OCI-LY1 (cell line): ENCODE data around the gene CALHM1.

ENCODE experiments used
- H2AFZ ChIP-seq: fragments of 200-600 bp; sonication (generic), shearing (Covaris generic); 2 replicates; pipeline ENCODE4 v1.6.0; 2014; ENCODE audit warnings: antibody characterized with exemption, mild to moderate bottlenecking, low read length
- H3F3A ChIP-seq: fragments of 200-600 bp; sonication (generic), shearing (Covaris generic); 2 replicates; pipeline ENCODE4 v1.6.0; 2014; ENCODE audit warnings: mild to moderate bottlenecking, antibody characterized with exemption, low read length, moderate library complexity; ENCODE audit not compliant: insufficient read depth
- H3K27ac ChIP-seq: fragments of 200-600 bp; sonication (generic); 2 replicates; pipeline ENCODE4 v1.5.1; 2014; ENCODE audit warnings: low read length, mixed run types, mild to moderate bottlenecking, low read depth; ENCODE audit not compliant: poor library complexity, severe bottlenecking
- H3K27me3 ChIP-seq: fragments of 200-600 bp; sonication (generic); 2 replicates; pipeline ENCODE4 v1.6.0; 2014; ENCODE audit warnings: antibody characterized with exemption, mild to moderate bottlenecking, low read length, moderate library complexity; ENCODE audit not compliant: insufficient read depth
- H3K36me3 ChIP-seq: fragments of 200-600 bp; sonication (generic); 2 replicates; pipeline ENCODE4 v1.6.1; 2014; ENCODE audit warnings: mild to moderate bottlenecking, antibody characterized with exemption, low read length, moderate library complexity, mixed read lengths; ENCODE audit not compliant: insufficient read depth
- H3K4me1 ChIP-seq: fragments of 200-600 bp; sonication (generic); 2 replicates; pipeline ENCODE4 v1.5.1; 2014; ENCODE audit warnings: mild to moderate bottlenecking, low read length, moderate library complexity; ENCODE audit not compliant: insufficient read depth, severe bottlenecking
- H3K4me2 ChIP-seq: fragments of 200-600 bp; sonication (generic), shearing (Covaris generic); 2 replicates; pipeline ENCODE4 v1.6.1; 2014; ENCODE audit warnings: low read length
- H3K4me3 ChIP-seq: fragments of 200-600 bp; sonication (generic); 2 replicates; pipeline ENCODE4 v1.5.1; 2014; ENCODE audit warnings: low read length, low read depth, mild to moderate bottlenecking, mixed read lengths; ENCODE audit not compliant: poor library complexity, severe bottlenecking
- H3K79me2 ChIP-seq: fragments of 200-600 bp; shearing (Covaris generic); 2 replicates; pipeline ENCODE4 v1.6.1; 2016; ENCODE audit warnings: mixed run types, low read length, mixed read lengths; ENCODE audit not compliant: insufficient read depth
- H3K9ac ChIP-seq: fragments of 200-600 bp; sonication (generic), shearing (Covaris generic); 2 replicates; pipeline ENCODE4 v1.6.1; 2014; ENCODE audit warnings: mild to moderate bottlenecking, low read length, mixed read lengths
- H3K9me2 ChIP-seq: fragments of 200-600 bp; sonication (generic), shearing (Covaris generic); 2 replicates; pipeline ENCODE4 v1.6.1; 2014; ENCODE audit warnings: low read depth, mild to moderate bottlenecking, low read length, mixed read lengths
- H3K9me3 ChIP-seq: fragments of 200-600 bp; shearing (Covaris generic); 2 replicates; pipeline ENCODE4 v1.6.1; 2014; ENCODE audit warnings: low read length, mixed read lengths
- H4K20me1 ChIP-seq: fragments of 200-600 bp; sonication (generic), shearing (Covaris generic); 2 replicates; pipeline ENCODE4 v1.6.0; 2016; ENCODE audit warnings: mild to moderate bottlenecking, low read length; ENCODE audit not compliant: insufficient read depth
- CTCF ChIP-seq: fragments of 200-600 bp; sonication (generic), shearing (Covaris generic); IDR thresholded peaks from 2 replicates; pipeline ENCODE4 v1.5.1; 2017; ENCODE audit warnings: mild to moderate bottlenecking, antibody characterized with exemption, low read length, moderate library complexity, mixed read lengths
- EZH2 ChIP-seq: fragments of 200-600 bp; sonication (generic), shearing (Covaris generic); IDR thresholded peaks from 2 replicates; pipeline ENCODE4 v1.8.0; 2017; ENCODE audit warnings: borderline replicate concordance, mixed run types, mild to moderate bottlenecking, antibody characterized with exemption, low read length, moderate library complexity, mixed read lengths

CALHM1 gene

GRCh38 chr10:103481974-103482531 lies 23.4 kb upstream of the CALHM1 start:
- no peaks in the 10 kb centered on the region for H3K36me3 ChIP-seq

GRCh38 chr10:103480521-103480920 lies 21.8 kb upstream of the CALHM1 start:
- no peak overlapping the region for H3K4me3 ChIP-seq
- no peak overlapping the region for H2AFZ ChIP-seq
- no peaks in the 10 kb centered on the region for H3K79me2 ChIP-seq
- no peak overlapping the region for H3K27ac ChIP-seq
- H3K9me2 ChIP-seq, result no peaks in the 10 kb centered on the region
- TF ChIP-seq EZH2, result no peak
- TF ChIP-seq CTCF, result no peak
- H3K9ac ChIP-seq, result no peak overlapping the region
- H3K4me2 ChIP-seq, result no peak overlapping the region
- no peaks in the 10 kb centered on the region for H3F3A ChIP-seq
- no peaks in the 10 kb centered on the region for H3K36me3 ChIP-seq
- no peaks in the 10 kb centered on the region for H3K27me3 ChIP-seq
- peaks cover 7% of the 10 kb centered on the region for H3K4me1 ChIP-seq
- H4K20me1 ChIP-seq, result no peaks in the 10 kb centered on the region
- H3K9me3 ChIP-seq, result no peaks in the 10 kb centered on the region

More at GRCh38 chr10:103481974-103482531, 23.4 kb upstream of the CALHM1 start:
- H3K27ac ChIP-seq, result no peak overlapping the region
- H3K4me2 ChIP-seq, result no peak overlapping the region; the same call in 1 of the 2 replicates
- no peak overlapping the region for H2AFZ ChIP-seq
- no peaks in the 10 kb centered on the region for H3F3A ChIP-seq
- peaks cover 4% of the 10 kb centered on the region for H3K4me1 ChIP-seq
- no peaks in the 10 kb centered on the region for H3K9me2 ChIP-seq
- no peaks in the 10 kb centered on the region for H3K27me3 ChIP-seq
- H3K9ac ChIP-seq, result no peak overlapping the region
- no peaks in the 10 kb centered on the region for H3K9me3 ChIP-seq
- no peaks in the 10 kb centered on the region for H4K20me1 ChIP-seq
- no peak overlapping the region for H3K4me3 ChIP-seq
- TF ChIP-seq EZH2 (no peak), CTCF (peak; percentile 77)
- H3K79me2 ChIP-seq, result no peaks in the 10 kb centered on the region

- H3K9ac ChIP-seq, result no peak within 1 kb of the TSS
- H4K20me1 ChIP-seq, result no peaks in the 10 kb centered on the region
- no peak within 1 kb of the TSS for H3K4me3 ChIP-seq
- H3K9me3 ChIP-seq, result no peaks in the 10 kb centered on the region
- H3K79me2 ChIP-seq, result no peaks in the 10 kb centered on the region
- H3F3A ChIP-seq, result no peaks in the 10 kb centered on the region
- H3K4me2 ChIP-seq, result no peak within 1 kb of the TSS
- H2AFZ ChIP-seq, result no peak within 1 kb of the TSS
- TF ChIP-seq CTCF, result no peak
- no peak for TF ChIP-seq EZH2
- no peaks in the 10 kb centered on the region for H3K27me3 ChIP-seq
- H3K27ac ChIP-seq, result no peak within 1 kb of the TSS
- H3K36me3 ChIP-seq, result no peaks in the 10 kb centered on the region
- peaks cover 4% of the 10 kb centered on the region for H3K4me1 ChIP-seq
- no peaks in the 10 kb centered on the region for H3K9me2 ChIP-seq
Measured at GRCh38 chr10:103479135-103479534, 20.4 kb upstream of the CALHM1 start, which contains the start of gene CALHM3. Gene CALHM3 (minus strand): TSS chr10:103479240. CDS start chr10:103479032, 208 bp downstream.
